Psoas muscle (tissue), 8 donors: ENCODE results near the gene TMEM37. TPM values are rescaled to one million over a fixed set of nuclear protein-coding genes. Genes with fewer than 3 reads are reported as not detected.

ENCODE experiments used
- ATAC-seq, 4 donors: fragments of 200-7000 bp; cut with Tn5 transposase; one replicate each; pipeline ENCODE4 v1.9.1; 2020; ENCODE audit warnings: moderate library complexity in 3 of 4, mild to moderate bottlenecking in 2 of 4
- DNase-seq, 2 donors: peaks; one replicate each; pipeline ENCODE4 v3.0.0-alpha.2; 2020
- H3K27ac ChIP-seq: fragments of 200-600 bp; one replicate; pipeline ENCODE4 v1.8.0; 2022
- H3K27me3 ChIP-seq, 3 donors: fragments of 200-600 bp in 1 of 3; one replicate each; pipeline versions ENCODE4 v1.6.1 to v1.8.0; 2013 to 2022; ENCODE audit warnings: low read length in 2 of 3, mild to moderate bottlenecking in 2 of 3, moderate library complexity in 1 of 3; ENCODE audit not compliant: insufficient read depth in 3 of 3
- H3K36me3 ChIP-seq, 2 donors: fragments of 200-600 bp in 1 of 2; one replicate each; pipeline versions ENCODE4 v1.6.1 to v1.8.0; 2013 to 2022; ENCODE audit warnings: low read depth in 1 of 2, mild to moderate bottlenecking in 1 of 2, moderate library complexity in 1 of 2; ENCODE audit not compliant: insufficient read depth in 1 of 2
- H3K4me1 ChIP-seq: fragments of 200-600 bp; one replicate; pipeline ENCODE4 v1.8.0; 2022
- H3K4me3 ChIP-seq: fragments of 200-600 bp; one replicate; pipeline ENCODE4 v1.8.0; 2022; ENCODE audit warnings: mild to moderate bottlenecking
- H3K9me3 ChIP-seq: fragments of 200-600 bp; one replicate; pipeline ENCODE4 v1.8.0; 2022
- WGBS, 3 donors: extraction: QIAGEN DNeasy Blood & Tissue Kit; methylation state at CpG; one replicate each; pipeline versions ENCODE4 v1.1.6 to v1.1.7; 2013; 5-methylcytosine and 5-hydroxymethylcytosine counted together
- intact Hi-C, 2 donors: fragments of 100-400 bp; cut with DNase I; formaldehyde crosslinking; loops; one replicate each; pipeline versions ENCODE4 v1.11.0 to v1.14.2; 2022
- polyA plus RNA-seq, 3 donors: library from polyadenylated mRNA; stranded (reverse); fragments of 200-250 nt; gene quantifications; one replicate each; pipeline ENCODE4 v1.2.3, GENCODE V29; 2013
- total RNA-seq, 4 donors: library from RNA; stranded (reverse); fragmentation: NEBNext Ultra II Directional in 2 of 4; extraction: Animal tissue kit (Norgen Biotek cat#: 25700) in 2 of 4; gene quantifications; one replicate each; pipeline versions ENCODE4 v1.2.1 to v1.2.4, GENCODE V29; 2021 to 2023
- TF ChIP-seq, protein P1 (sequence below): fragments of 200-600 bp; IDR thresholded peaks from one replicate; pipeline ENCODE4 v1.8.0; 2022; ENCODE audit warnings: antibody characterized with exemption
- donor health status: healthy with polysubstance abuse.
- donor health status: DM: no; HTN: no; CAD: no; lungs with moderate emphysema.
- donor health status: Bipolar disorder and iron deficiency.
- donor health status: healthy.
- donor health status: DM: yes; HTN: yes; CAD: no.
- donor health status: DM: no; HTN: no; CAD: no.
- donor health status: DM: no; HTN: no; CAD: no.
- donor health status: DM: yes; HTN: yes; CAD: no.

The TMEM37 gene
- total and polyA plus RNA-seq, 7 donors, result 0.60 to 3.9 (median 0.96) TPM

DNA sequence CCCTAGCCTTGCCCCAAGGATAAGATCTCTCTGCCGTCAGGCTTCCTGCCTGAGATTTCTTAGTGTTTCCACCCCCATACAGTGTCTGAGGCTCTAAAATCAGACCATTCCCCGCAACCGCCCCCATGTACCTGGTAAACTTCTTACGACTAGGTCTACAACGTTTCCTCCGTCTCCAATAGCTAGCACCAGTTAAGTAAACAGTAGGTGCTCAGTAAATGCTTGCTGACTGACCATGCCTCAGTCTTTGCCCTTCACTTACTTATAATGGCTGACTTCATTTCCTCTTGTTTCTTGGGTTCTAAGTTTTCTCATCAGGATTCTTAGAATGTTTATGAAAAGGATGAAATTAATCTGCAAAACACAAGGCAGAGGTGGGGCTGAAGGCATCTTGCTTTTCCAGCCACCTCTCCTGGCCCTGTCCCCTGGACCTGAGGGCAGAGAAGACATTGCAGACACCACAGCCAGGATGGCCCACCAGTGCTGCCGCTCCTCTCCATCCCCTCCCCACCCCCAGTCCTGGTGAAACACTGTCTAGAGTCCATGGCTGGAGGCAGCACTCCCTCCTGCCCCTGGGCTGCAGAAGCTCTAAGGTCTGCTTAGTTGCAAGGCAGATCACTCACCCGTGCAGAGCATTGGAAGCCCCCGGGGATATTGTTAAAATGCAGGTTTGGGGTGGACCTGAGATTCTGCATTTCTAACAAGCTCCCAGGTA lies 16.9 kb downstream of the TMEM37 start:
- DNase-seq (no peak), ATAC-seq (no peak)

DNA sequence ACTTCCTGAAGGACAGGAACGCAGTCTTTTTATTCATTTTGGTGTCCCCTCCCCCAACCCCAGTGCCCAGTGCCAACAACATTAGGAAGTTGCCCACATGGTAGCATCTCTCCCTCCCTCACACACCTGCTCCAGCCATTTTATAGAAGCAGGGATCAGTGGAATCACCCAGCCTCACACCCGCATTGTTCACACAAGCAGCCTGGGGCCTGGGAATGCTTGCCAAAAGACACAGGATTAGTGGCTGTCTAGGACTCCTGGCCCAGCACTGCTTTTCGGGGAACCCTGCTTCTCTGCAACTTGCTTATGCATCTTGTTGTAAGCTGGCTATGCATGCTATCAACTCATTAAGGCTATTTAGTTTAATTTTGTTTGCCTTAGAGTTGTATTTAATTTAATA lies 17.9 kb downstream of the TMEM37 start:
- 68 to 73% (median 71%) methylated on average over 3 of the region's 3 CpGs for WGBS, 3 donors
- intact Hi-C loops, result no loop called here

More for the DNA sequence above, 16.9 kb downstream of the TMEM37 start:
- 77 to 83% (median 82%) methylated on average over 9 of the region's 9 CpGs for WGBS, 3 donors
- no peaks in the 10 kb centered on the region for H3K4me1 ChIP-seq
- intact Hi-C loops, result no loop called here
- no peaks in the 10 kb centered on the region for H3K36me3 ChIP-seq
- H3K4me3 ChIP-seq, result no peak overlapping the region
- TF ChIP-seq, protein P1, sequence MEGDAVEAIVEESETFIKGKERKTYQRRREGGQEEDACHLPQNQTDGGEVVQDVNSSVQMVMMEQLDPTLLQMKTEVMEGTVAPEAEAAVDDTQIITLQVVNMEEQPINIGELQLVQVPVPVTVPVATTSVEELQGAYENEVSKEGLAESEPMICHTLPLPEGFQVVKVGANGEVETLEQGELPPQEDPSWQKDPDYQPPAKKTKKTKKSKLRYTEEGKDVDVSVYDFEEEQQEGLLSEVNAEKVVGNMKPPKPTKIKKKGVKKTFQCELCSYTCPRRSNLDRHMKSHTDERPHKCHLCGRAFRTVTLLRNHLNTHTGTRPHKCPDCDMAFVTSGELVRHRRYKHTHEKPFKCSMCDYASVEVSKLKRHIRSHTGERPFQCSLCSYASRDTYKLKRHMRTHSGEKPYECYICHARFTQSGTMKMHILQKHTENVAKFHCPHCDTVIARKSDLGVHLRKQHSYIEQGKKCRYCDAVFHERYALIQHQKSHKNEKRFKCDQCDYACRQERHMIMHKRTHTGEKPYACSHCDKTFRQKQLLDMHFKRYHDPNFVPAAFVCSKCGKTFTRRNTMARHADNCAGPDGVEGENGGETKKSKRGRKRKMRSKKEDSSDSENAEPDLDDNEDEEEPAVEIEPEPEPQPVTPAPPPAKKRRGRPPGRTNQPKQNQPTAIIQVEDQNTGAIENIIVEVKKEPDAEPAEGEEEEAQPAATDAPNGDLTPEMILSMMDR, result no peak
- no peaks in the 10 kb centered on the region for H3K9me3 ChIP-seq
- peaks cover 0 to 3% (median 0%) of the 10 kb centered on the region in 3 donors for H3K27me3 ChIP-seq
- no peak overlapping the region for H3K27ac ChIP-seq

DNA sequence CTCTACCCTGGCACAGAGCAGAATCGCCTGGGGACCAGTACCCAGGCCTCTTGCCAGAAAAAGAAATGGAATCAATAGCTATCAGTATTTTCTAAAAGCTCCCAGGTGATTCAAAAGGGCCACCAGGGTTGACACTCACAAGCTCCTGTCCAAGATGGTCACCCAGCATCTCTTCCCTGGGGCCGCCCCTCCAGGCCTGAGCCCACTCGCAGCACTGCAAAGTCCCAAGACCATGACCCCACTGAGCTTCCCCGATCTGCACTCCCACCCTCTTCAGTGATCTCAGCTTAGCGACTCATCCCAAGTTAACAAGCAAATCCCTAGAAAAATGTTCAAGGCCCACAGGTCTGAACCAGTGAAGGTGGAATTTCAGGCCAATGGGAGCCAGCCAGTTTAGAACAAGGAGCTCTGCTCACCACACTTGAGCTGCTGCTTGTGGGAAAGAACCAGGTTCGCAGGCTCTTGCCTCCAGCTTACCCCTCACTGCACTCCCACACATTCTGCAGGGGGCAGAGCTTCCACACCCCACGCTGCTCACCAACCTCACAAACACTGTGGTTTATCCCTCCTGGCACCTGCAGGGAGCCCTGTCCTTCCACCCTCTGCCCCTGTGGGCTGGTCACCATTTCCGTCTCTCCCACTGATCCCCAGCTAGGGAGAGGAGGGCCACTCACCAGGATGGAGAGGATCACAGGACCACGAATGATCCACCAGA lies 19.8 kb downstream of the TMEM37 start:
- TF ChIP-seq, protein P1, result no peak
- intact Hi-C loops, result no loop called here
- WGBS, 3 donors, result 91 to 94% (median 92%) methylated on average over 9 of the region's 9 CpGs
- H3K4me3 ChIP-seq, result no peak overlapping the region
- no peak for ATAC-seq
- H3K27ac ChIP-seq, result no peak overlapping the region
- no peak for DNase-seq
- peaks cover 0 to 3% (median 0%) of the 10 kb centered on the region in 3 donors for H3K27me3 ChIP-seq
- no peaks in the 10 kb centered on the region for H3K4me1 ChIP-seq
- no peaks in the 10 kb centered on the region for H3K36me3 ChIP-seq
- no peaks in the 10 kb centered on the region for H3K9me3 ChIP-seq

More for the DNA sequence above, 17.9 kb downstream of the TMEM37 start:
- H3K4me1 ChIP-seq, result no peaks in the 10 kb centered on the region
- H3K4me3 ChIP-seq, result no peak overlapping the region
- no peak for ATAC-seq
- H3K36me3 ChIP-seq, result no peaks in the 10 kb centered on the region
- TF ChIP-seq, protein P1, result no peak
- H3K27ac ChIP-seq, result no peak overlapping the region
- DNase-seq, result no peak
- H3K9me3 ChIP-seq, result no peaks in the 10 kb centered on the region
- H3K27me3 ChIP-seq, result peaks cover 0 to 3% (median 0%) of the 10 kb centered on the region in 3 donors

DNA sequence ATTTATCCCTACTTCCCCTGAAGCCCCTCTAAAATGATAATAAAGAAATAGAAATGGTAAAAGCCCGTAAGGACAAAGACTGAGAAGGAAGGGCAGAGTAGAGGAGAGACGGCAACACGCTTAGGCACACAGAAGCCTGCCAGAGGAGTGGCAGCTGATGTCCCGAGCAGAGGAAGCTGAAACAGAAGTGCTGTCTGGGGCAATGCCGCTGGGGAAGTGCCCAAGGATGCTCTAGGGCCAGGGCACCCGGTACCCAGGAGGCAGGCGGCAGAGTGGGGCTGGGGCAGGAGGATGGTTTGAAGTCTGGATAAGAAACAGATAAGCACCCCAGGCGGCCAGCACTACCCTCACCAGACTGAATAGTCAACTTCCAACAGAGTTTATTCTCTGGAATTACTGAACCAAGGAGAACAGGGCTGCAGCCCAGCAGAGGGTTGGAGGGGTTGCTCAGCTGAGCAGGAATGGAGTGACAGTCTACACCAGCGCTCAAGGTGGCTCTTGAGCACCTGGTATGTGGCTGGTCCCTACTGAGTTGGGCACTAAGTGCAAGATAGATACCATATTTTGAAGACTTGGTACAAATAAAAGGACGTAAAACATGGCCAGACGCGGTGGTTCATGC lies 22.4 kb downstream of the TMEM37 start:
- TF ChIP-seq, protein P1, result no peak
- Histone ChIP-seq H3K4me1 (no peaks in the 10 kb centered on the region), H3K36me3 (no peaks in the 10 kb centered on the region), H3K27me3 (peaks cover 0 to 3% (median 0%) of the 10 kb centered on the region in 3 donors), H3K9me3 (no peaks in the 10 kb centered on the region), H3K4me3 (no peak overlapping the region), H3K27ac (no peak overlapping the region)
- DNase-seq, result no peak
- no peak for ATAC-seq
- 75 to 89% (median 76%) methylated on average over 12 of the region's 12 CpGs for WGBS, 3 donors
- intact Hi-C loops, result no loop called here
